C4-2B (cell line): Measurements from ENCODE around the gene MRGPRX4.

Experiments
- CTCF ChIP-seq: fragments of 450-650 bp; conservative IDR thresholded peaks from 2 replicates; pipeline ENCODE4 v1.5.1; 2017; ENCODE audit warnings: mild to moderate bottlenecking
- ZFX ChIP-seq: fragments of 450-650 bp; IDR thresholded peaks from 2 replicates; pipeline ENCODE4 v1.6.1; 2017

GRCh38 chr11:18135308-18135707 is 37.3 kb upstream of the MRGPRX4 start:
- no peak for TF ChIP-seq CTCF
- TF ChIP-seq ZFX = no peak
